HepG2 (cell line): ENCODE results near the gene C11orf86.

Experiments used
- AGO1 ChIP-seq: fragments of 200-400 bp; formaldehyde crosslinking; IDR thresholded peaks from 2 replicates; pipeline ENCODE4 v1.6.1; 2017; ENCODE audit warnings: mild to moderate bottlenecking, low read depth, low read length, moderate library complexity; ENCODE audit not compliant: poor library complexity, severe bottlenecking
- CHD4 ChIP-seq: fragments of 200-600 bp; sonication (generic); IDR thresholded peaks from 2 replicates; pipeline ENCODE4 v1.7.0; 2017; ENCODE audit warnings: mild to moderate bottlenecking, low read length, borderline replicate concordance
- MAX ChIP-seq: IDR thresholded peaks from 2 replicates; pipeline ENCODE4 v1.6.1; 2012; ENCODE audit warnings: inconsistent platforms
- SIN3A ChIP-seq: IDR thresholded peaks from 2 replicates; pipeline ENCODE4 v1.6.1; 2011; ENCODE audit warnings: low read depth, mild to moderate bottlenecking, control low read depth, low read length, borderline replicate concordance
- TF ChIP-seq, protein P1 (sequence below): sonication (generic); formaldehyde crosslinking; IDR thresholded peaks from 2 replicates; pipeline ENCODE4 v1.5.0; 2020; ENCODE audit warnings: mild to moderate bottlenecking, missing genetic modification reagents, moderate library complexity

DNA sequence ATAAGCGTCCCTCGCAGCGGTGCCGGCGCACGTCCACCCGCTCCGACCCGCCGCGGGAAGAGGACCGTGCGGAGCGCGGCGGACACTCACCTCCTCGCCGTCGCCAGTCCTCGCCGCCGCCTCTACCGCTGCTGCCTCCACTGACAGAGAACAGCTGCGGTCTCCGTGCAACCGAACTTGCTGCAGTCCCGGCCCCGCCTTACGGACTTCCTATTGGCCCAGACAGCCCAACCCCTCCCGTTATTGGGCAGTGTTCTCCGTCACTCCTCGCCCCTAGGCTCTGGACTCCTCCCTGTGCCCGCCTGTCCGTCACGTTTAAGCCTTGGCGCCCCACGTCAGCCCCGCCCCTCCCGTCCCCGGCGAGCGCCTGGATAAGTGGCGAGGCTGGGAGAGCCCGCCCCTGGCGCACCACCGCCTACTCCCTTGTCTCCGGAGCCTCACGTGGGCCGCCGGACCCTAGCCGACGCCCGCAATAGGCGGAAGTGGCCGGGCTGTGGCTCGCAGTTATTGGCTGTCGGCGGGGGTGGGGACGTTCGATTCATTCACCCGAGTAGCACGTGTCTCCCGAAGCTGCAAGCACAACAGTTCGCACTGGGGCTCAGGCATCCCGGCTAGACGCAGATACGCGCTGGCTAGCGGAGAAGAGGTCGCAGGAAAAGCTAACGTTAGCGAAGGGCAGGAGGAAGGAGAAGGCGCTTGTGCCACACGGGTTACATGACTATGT lies 16.7 kb upstream of the C11orf86 start, which contains the start of gene PC:
- TF ChIP-seq AGO1 (no peak), SIN3A (peak; percentile 81), MAX (peak; percentile 100), CHD4 (no peak)
- TF ChIP-seq, protein P1, sequence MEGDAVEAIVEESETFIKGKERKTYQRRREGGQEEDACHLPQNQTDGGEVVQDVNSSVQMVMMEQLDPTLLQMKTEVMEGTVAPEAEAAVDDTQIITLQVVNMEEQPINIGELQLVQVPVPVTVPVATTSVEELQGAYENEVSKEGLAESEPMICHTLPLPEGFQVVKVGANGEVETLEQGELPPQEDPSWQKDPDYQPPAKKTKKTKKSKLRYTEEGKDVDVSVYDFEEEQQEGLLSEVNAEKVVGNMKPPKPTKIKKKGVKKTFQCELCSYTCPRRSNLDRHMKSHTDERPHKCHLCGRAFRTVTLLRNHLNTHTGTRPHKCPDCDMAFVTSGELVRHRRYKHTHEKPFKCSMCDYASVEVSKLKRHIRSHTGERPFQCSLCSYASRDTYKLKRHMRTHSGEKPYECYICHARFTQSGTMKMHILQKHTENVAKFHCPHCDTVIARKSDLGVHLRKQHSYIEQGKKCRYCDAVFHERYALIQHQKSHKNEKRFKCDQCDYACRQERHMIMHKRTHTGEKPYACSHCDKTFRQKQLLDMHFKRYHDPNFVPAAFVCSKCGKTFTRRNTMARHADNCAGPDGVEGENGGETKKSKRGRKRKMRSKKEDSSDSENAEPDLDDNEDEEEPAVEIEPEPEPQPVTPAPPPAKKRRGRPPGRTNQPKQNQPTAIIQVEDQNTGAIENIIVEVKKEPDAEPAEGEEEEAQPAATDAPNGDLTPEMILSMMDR (CRISPR knock-in tag): peak; percentile 4; the same call in 1 of the 2 replicates
